Activated CD8-positive, alpha-beta memory T cell treated with anti-CD3 and anti-CD28 coated beads for 36 hours (primary cell): ENCODE results near the gene B3GALNT1. TPM values are rescaled to one million over a fixed set of nuclear protein-coding genes. Genes with fewer than 3 reads are reported as not detected.

Source experiments
- CTCF ChIA-PET: fragments of 350-600 bp; sonication (Branson Sonifier 250); formaldehyde crosslinking; loops from one replicate; lab custom pipeline; 2021; ENCODE audit warnings: antibody characterized with exemption; lab: Charles Lee
- POLR2A ChIA-PET: fragments of 350-600 bp; sonication (Branson Sonifier 250); formaldehyde crosslinking; loops from one replicate; lab custom pipeline; 2021; ENCODE audit warnings: antibody characterized with exemption; lab: Charles Lee
- total RNA-seq, 2 experiments: library from RNA; stranded (reverse); gene quantifications; one replicate each; pipeline ENCODE4 v1.2.3, GENCODE V29; 2021

Gene B3GALNT1
- total RNA-seq, 2 experiments from 2014 or later: 2.7 to 3.4 TPM

DNA sequence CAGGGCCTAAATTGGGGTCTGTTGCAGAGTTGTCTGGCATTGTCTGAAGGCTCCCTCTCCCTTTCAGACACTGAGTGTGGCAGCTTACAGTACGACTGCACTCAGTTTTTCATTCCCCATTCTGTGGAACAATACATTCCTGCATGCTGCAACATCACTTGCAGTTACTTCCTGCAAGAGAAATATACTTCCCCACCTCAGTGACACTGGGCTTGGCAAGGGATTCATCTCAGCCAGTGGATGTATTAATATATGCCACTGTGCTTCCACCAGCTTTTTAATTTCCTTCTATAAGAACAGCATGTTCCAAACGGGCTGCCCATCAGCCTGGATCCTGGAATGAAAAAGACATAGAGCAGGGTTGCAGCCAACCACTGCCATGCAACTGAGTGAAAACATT, 23.1 kb downstream of the B3GALNT1 start:
- CTCF ChIA-PET: no interaction called here
- POLR2A ChIA-PET: no interaction called here

DNA sequence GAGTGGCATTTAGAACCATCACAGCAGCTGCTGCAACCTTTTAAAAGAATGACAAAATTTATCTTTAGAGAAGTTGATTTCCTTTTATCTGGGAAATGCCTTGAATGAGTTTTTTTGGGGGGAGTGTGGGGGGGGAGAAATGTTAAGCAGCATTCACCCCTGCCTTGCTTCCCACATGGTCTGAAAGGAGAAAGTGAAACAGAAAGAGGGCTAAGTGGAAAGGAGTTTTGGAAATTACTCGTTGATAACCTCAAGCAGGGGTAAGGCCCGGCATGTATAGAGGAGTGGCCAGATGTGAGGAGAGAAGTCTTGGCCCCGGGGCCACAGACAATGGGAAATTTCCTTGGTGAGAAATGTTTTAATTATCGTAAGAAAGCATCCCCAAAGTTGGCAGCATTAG, 23.5 kb downstream of the B3GALNT1 start:
- ChIA-PET POLR2A (no interaction called here), CTCF (no interaction called here)

DNA sequence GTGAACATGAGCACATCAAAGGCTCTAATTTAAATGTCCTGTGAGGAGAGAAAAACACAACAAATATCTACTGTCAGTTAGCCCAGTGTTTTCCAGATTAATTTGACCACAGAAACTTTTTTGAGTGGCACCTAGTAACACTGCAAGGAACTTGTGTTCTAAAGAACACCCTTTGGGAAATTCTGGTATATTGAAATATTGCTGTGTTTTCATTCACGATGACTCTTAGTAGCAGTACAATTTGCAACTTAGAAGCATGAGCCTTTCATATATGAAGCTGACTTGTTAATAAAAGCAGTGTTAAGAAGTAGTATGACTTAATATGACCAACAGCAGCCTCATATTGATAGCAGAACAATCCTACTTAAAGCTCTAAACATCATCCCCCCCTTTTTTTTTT, 32.0 kb downstream of the B3GALNT1 start:
- CTCF ChIA-PET: no interaction called here
- POLR2A ChIA-PET: no interaction called here

DNA sequence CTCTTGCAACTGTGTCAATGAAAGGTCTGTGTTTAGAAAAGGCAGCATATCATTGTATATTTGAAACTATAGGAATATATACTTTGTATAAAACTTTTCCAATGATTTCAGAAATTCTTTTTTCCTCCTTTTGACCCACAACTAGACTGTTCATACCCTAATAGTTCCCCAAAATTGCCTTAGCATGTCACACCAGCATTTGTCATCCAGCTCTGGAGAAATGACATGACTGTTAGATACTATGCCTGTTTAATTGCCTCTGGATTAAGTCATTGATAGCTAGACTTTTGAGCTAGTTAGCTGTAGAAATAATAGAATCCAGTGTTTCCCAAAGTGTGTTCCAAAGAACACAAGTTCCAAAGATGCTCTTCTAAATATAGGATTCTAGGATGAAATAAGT, 32.4 kb downstream of the B3GALNT1 start:
- CTCF ChIA-PET: no interaction called here
- POLR2A ChIA-PET: no interaction called here

DNA sequence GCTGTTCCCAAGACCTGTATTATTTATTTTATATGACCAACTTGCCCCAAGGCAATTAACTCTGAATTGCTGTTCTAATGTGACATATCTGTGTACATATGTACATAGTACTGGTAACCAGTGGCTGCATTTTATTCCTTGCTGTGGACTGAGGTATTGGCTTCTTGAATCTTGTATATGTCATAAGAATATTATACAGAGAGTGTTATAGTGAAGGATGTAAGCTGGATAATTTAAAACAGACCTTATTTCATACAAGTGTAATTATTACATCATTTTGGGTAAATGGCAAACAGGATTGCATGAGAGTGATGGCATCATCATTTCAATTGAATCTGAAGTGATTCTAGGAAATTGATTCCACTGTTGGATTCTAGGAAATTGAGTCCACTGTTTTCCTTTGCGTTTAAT, 32.9 kb downstream of the B3GALNT1 start:
- CTCF ChIA-PET: no interaction called here
- POLR2A ChIA-PET: no interaction called here

DNA sequence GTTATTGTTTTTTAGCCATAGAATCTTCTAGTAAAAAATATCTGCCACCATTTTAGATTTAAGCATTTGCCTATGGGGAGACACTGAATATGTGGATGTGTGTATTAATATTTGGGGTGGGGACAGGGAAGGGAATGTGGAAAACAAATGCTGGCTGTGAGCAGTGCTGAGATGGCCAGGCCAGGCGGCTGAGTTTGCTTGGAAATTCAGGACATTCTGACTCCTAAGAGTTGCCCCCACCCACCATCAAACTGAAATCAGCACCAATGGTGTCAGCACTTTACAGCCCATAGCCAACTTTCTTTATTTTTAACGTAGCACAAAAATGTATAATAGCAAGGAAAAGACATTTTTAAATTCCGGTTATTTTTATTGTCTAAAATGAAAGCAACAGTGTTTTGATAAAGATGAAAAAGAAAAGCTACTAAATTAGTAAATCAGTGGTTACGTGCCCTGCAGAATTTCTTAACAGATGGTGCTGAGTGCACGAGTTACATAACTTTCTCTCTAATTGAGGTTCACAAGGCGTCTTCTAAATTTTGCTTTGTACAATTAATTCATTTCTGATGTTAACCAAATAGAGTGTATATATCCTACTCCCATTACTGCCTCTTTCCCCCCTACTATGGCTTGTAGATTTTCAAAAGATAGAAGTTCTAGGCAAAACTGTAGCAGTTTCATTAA, 34.0 kb downstream of the B3GALNT1 start:
- ChIA-PET CTCF (no interaction called here), POLR2A (no interaction called here)

DNA sequence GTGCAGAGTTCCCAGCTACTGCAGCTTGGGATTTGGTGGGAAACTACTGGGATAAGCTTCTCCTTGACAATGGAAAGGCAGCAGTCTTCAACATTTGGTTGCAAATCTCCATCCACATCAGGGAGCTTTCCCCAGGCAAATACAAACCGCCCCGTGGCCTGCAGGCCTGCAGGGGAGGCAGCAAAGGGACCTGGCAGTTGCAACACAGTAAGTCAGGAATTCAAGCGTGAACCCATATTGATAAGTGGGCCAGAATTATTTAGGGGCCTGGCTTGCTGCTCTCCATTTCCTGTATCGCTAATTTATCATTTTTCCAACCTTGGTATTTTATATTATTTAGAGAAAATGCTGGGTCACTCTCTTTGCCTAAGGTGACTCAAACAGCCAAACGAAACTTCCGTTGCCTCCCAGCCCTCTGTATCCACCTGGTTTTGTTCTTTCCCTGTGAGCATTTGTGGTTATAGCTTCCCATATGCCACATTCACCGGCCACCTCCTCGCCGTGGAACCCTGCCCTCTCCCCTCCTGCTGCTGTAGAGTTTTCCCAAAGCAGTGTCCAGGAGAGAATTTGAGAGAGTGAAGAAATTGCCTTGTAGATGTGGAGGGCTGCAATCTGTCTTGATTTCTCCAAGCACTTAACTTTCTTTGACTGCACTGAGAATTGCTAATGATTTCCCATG, 34.8 kb downstream of the B3GALNT1 start:
- ChIA-PET CTCF (no interaction called here), POLR2A (no interaction called here)

DNA sequence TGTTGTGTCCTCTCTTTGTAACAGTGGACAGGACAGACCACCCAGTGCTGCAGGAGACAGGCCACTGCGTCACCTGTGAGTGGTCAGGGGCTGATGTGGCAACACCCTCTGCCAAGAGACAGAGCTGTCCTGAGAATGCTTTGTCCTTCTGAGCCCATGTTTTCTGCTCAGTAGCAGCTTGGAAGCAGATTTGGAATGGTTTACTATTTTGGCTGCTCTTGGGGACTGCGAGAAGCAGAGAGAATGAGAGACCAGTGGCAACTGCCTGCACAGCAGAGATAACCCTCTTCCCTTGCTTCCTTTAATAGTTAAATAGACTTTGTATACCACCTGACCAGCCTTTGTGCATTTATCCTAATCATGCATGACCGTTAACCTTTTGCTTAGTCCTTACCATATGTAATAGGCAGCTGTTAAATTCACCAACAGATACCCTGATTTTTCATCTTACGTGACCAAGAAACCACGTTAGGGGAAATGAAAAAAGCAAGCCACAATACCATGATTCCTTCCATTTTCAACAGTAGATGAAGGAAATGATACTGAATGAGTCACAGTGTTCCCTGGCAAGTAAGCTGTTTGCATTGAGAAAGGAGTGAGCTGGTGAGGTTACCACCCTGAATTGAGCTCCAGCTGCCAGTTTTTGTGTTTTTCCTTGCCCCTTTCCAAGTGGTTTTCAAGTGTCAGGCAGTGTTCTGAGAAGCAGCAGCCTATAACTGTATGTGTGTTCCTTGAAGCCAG, 35.5 kb downstream of the B3GALNT1 start:
- ChIA-PET POLR2A (no interaction called here), CTCF (interaction anchor here (1.3 kb wide), 1 partner anchor 19 kb away, joined by 3 read pairs; no protein-coding TSS in a partner anchor)

DNA sequence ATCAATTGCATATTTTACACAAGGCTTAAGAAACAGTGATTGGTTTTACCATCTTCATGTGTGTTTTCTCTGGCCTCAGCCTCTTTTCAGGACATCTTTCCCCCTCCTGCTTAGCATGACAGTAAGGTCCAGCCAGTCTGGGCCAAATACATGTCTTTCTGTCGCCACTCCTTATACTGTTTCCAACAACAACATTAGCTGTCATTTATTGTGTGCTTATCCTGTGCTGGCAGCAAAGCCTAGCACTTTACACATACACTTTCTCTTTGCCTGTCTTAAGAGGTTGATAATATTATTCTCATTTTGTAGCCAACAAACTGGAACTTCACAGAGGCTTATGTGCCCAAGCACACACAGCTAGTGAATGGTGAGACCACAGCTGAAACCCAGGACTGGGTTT, 37.8 kb downstream of the B3GALNT1 start:
- ChIA-PET CTCF (no interaction called here), POLR2A (no interaction called here)

DNA sequence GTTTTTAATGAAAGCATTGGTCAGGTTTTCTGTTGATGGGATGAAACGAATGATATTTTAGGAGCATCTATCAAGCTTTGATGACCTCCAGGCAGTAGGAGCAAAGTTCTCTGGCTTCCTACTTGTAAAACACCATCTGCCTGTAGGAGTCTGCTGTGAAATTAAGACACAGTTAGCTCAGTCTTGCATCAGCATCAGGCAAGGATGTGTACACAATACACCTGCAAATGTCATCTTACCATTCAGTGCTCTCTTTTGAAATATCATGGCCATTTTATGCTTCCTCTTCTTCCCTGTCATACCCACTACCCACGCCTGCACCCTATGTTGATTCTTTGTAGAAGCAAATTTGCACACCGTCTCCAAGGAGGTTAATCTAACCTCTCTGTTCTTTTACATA, 38.2 kb downstream of the B3GALNT1 start:
- CTCF ChIA-PET: no interaction called here

DNA sequence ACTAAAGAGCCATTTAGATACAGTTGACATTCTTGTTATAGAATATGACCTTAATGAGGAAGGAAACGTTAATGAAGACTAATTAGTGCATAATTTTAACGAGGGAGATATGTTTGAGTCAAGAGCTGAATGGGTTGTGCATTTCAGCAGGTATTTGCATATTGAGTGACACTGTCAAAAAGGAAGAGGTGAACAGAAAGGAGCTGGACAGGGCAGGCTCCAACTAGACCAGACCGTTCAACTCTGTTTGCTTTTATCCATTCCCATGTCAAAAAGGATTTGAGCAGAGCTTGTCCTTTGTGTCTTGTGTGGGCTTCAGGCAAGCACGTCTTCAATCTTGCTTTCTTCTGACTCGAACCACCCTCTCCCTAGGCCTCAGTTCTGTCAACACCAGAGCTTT, 40.7 kb downstream of the B3GALNT1 start:
- CTCF ChIA-PET: no interaction called here
- POLR2A ChIA-PET: no interaction called here

More for the DNA sequence above, 38.2 kb downstream of the B3GALNT1 start:
- POLR2A ChIA-PET: no interaction called here

DNA sequence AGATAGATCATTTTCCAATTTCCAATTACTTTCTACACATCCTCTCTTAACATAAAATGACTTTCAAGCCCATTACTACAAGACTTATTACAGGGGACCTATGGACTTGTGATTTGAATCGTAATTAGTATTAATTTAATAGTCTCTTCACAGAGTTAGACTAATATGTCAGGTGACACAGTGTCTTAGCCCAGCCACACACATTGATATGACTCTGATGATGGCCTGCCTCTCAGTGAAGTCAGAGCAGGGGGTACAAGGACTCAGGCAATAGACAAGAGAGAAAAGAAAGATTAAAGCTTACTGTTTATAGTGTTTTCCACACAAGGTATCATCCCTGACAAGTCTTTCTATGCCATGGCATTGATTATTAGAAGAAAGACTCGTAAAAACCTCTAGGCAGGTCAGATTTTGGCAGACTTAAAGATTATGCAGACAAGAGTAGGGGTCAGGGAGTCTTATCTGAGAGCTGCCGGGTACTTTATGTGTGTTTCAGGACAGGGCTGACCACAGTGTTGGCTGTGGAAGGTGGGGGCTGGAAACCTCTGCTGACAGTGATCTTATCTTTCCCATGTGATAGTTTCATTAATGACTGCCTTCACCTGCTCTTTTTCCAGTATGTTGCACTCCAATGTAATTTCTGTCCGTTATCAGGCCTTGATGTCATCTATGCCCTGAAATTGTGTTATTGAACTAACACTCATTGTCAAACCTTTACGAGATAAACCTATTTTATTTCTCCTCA, 50.1 kb downstream of the B3GALNT1 start:
- ChIA-PET CTCF (no interaction called here), POLR2A (no interaction called here)

DNA sequence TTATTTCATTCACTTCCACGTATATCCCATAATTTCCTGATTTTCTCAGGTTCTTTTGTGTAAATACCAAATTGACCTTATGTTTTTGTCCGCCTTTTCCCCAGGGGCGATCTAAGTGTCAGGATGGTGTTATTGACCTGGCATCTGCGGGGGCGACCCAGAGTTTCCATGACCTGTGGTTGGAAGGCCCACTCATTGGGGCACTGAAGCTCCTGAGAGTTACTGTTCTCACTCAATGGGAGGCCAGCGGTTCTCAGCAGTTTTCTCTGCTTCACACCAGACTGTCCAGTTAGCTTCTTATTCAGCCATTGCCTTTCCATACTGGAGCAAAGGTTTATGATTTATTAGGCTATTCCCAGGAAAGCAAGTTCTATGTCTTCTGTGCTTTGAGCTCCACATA, 53.3 kb downstream of the B3GALNT1 start:
- POLR2A ChIA-PET: no interaction called here
- CTCF ChIA-PET: no interaction called here

DNA sequence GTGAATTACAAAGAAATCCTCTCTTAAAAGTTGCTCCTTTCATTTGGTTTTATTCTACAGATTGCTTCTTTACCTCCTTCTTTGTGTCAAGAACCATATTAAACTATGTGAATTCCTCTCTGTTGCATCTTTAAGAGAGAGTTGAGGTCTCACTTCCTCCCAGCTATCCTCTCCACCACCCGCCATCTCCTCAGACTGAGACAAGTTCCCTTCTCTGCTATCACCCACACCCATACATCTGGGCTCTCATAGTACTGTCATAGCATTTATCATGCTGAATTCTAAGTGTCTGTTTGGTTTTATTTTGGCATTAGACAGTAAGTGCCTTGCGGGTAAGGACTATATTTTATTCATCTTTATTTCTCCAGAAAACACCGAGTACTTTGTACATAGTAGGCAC, 54.2 kb downstream of the B3GALNT1 start:
- POLR2A ChIA-PET: no interaction called here
- CTCF ChIA-PET: interaction anchor here (1.0 kb wide), 1 partner anchor 18 kb away, joined by 3 read pairs; no protein-coding TSS in a partner anchor

DNA sequence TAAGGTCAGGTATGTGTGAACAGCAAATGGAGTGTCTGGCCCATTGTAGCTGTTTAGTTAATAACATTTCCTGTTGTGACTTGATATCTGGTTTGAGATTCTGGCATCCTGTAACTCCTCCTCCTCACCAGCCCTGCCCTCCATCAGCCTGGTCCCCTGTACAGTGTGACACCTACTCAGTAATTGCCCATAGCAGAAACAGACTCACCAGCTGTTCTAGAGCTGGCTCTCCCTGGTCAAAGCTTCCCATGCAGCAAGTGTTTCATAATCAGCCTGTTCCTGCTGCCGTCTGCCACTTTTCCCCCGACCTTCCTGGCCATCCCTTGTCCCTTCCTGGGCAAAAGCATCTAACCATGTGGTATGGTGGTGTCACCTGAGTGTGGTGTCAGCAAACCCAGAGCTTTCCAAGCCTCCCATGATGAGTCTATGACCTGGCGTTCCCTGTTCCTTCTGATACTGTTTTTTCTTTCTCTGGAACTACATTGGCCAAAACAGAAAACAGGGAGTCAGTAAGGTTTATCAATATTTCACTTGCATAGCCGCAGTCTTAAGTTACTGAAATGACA, 55.4 kb downstream of the B3GALNT1 start:
- ChIA-PET POLR2A (no interaction called here), CTCF (no interaction called here)

DNA sequence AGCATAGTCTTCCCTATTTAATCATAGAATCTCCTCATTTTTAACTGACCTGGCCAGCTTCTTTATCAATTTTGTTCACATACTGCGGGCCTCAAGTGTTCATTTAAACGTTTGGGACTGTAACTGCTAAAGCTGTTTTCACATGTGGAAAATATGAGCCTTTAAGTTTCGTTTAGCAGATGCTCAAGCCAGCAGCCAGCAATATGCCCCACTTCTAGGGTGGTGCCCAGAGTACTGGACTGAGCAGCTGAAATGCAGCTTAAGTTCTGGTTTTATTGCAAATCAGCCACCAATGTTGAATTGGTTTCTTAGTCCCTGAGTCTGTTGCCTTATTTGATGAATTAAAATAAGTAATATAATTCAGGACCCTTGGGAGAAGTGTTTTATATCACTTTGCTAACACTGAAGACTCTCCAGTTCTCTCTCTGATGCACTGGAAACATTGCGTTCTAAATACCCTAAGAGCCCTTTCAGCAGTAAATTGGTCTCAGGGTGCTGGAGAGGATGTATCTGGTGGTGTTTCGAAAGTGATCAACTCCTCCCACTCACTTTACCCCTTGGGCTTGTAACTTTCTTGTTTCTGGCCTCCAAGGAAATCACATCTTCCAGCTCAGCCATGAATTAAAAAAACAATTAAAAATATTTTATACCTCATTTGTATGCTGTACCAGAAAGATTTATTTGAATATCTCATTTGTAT, 61.7 kb downstream of the B3GALNT1 start:
- CTCF ChIA-PET: no interaction called here
- POLR2A ChIA-PET: no interaction called here

DNA sequence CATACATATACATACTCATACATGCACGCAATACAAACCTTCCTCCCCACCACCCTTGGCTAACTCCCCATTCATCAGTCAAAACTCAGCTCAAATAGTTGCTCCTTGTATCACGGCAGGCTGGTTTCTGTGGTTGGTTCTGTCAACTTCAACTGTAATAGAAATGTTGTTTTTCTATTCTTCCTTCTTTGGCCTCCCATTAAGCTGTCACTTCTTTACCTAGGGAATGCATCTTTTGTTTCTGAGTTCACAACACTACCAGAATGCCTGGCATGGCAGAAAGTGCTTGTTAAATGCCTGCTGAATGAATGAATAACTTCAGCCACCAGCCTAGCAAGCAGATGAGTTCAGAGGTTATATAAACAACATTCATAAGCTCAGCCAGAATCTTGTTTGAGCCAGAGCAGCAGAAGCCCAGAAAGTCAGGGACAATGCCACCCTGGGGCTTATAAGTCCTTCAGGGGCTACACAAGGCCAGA, 63.1 kb downstream of the B3GALNT1 start:
- ChIA-PET CTCF (interaction anchor here (0.6 kb wide), 1 partner anchor 292 kb away, joined by 3 read pairs; no protein-coding TSS in a partner anchor), POLR2A (no interaction called here)

DNA sequence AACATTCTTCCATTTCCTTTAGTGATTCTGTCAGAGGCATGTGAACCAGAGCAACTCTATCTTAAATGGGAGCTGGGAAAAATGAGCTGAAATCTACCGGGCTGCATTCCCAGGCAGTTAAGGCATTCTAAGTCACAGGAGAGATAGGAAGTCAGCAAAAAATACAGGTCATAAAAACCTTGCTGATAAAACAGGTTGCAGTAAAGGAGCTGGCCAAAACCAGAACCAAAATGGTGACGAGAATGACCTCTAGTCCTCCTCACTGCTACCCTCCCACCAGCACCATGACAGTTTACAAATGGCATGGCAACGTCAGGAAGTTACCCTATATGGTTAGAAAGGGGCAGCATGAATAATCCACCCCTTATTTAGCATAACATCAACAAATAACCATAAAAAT, 66.4 kb downstream of the B3GALNT1 start:
- ChIA-PET POLR2A (no interaction called here), CTCF (interaction anchor here (0.7 kb wide), 1 partner anchor 46 kb away, joined by 3 read pairs; no protein-coding TSS in a partner anchor)

DNA sequence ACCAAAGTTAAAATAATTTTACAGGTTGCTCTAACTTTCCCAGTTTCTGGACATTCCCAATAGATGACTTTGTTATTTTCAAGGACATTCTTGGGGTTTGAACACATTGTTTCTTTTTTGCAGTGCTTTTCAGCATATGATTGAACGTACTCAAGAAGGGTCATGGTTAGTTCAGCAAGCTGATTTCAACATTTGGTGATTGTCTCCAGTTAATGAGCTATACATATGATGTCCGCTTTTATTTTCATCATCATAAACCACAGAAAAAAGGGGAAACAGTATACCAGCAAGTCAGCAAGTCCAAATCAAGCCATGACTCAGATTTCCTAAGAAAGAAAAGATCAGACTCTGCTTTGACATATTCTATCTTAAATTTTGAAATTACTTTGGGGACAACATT, 69.4 kb downstream of the B3GALNT1 start:
- ChIA-PET CTCF (no interaction called here), POLR2A (no interaction called here)
